ENCODE data around the gene ASTN1.

ASTN1 gene

GRCh38 chr1:177043597-177043996, 120.9 kb downstream of the ASTN1 start:
- no peak overlapping the region for H3K4me3 ChIP-seq (ENCODE audit: low read depth, low read length)
- TF ChIP-seq CTCF (IDR thresholded peaks at IDR 0.05; ENCODE audit: low read depth, low read length, missing control alignments) = no peak
- DNase-seq (ENCODE audit: low read depth) = no peak
- in situ Hi-C loops (cut with HindIII; ENCODE audit: low sequenced_read_pairs) = no loop called here

GRCh38 chr1:177035586-177035985, 128.9 kb downstream of the ASTN1 start:
- in situ Hi-C loops (cut with HindIII; ENCODE audit: low sequenced_read_pairs) = no loop called here
- no peak for DNase-seq (ENCODE audit: low read depth)
- H3K4me3 ChIP-seq (ENCODE audit: low read depth, low read length) = no peak overlapping the region
- no peak for TF ChIP-seq CTCF (IDR thresholded peaks at IDR 0.05; ENCODE audit: low read depth, low read length, missing control alignments)

GRCh38 chr1:177033628-177034027, 130.9 kb downstream of the ASTN1 start:
- TF ChIP-seq CTCF (IDR thresholded peaks at IDR 0.05; ENCODE audit: low read depth, low read length, missing control alignments) = no peak
- in situ Hi-C loops (cut with HindIII; ENCODE audit: low sequenced_read_pairs) = no loop called here
- DNase-seq (ENCODE audit: low read depth) = no peak
- H3K4me3 ChIP-seq (ENCODE audit: low read depth, low read length) = no peak overlapping the region

DNA sequence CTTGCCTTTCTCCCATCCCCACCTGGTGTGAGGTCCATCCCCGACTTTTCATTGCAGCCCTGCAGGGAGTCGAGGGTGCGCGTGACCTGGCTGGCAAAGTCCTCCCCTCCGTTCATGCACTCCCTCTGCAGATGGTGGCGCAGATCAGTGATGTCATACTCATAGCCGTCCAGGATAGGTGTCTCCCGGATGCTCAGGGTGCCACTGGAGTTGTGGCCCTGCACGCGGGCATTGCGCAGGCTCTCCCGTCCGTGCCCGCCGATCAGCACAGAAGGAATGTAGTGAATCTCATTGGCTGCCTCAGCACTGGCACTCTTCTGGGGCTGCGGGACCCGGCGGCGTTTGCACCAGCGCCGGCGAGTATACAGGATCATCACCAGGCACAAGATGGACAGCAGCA, 132.1 kb downstream of the ASTN1 start:
- TF ChIP-seq CTCF (IDR thresholded peaks at IDR 0.05; ENCODE audit: low read depth, low read length, missing control alignments) = no peak
- no peak overlapping the region for H3K4me3 ChIP-seq (ENCODE audit: low read depth, low read length)
- in situ Hi-C loops (cut with HindIII; ENCODE audit: low sequenced_read_pairs) = no loop called here
- DNase-seq (ENCODE audit: low read depth) = no peak

DNA sequence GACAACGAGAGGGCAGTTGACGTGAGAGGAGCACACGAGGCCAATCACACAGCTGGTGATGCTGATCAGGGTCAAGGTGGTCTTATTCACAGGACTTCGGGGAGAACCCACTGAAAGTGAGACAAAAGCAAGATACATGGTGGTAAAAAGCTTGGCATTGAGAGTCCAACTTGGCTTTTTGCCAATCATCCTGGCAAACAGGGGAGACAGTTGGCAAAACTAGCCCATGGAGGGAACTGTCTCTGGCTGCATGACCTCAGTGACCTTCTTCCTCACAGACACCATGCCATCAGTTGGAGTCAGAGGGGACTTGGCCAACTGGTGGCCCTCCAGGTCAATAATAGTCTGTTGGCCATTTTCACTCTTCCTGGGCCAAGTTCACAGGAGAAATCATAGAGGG, 139.9 kb downstream of the ASTN1 start:
- no peak for TF ChIP-seq CTCF (IDR thresholded peaks at IDR 0.05; ENCODE audit: low read depth, low read length, missing control alignments)
- no peak for DNase-seq (ENCODE audit: low read depth)
- H3K4me3 ChIP-seq (ENCODE audit: low read depth, low read length) = no peak overlapping the region
- in situ Hi-C loops (cut with HindIII; ENCODE audit: low sequenced_read_pairs) = no loop called here

- in situ Hi-C loops (cut with HindIII; ENCODE audit: low sequenced_read_pairs) = no loop called here
- H3K4me3 ChIP-seq (ENCODE audit: low read depth, low read length) = no peak overlapping the region
- no peak for TF ChIP-seq CTCF (IDR thresholded peaks at IDR 0.05; ENCODE audit: low read depth, low read length, missing control alignments)
- DNase-seq (ENCODE audit: low read depth) = no peak
These were observed 140.8 kb downstream of the ASTN1 start for GRCh38 chr1:177023726-177024125.

GRCh38 chr1:177023249-177023648, 141.3 kb downstream of the ASTN1 start:
- in situ Hi-C loops (cut with HindIII; ENCODE audit: low sequenced_read_pairs) = no loop called here
- no peak overlapping the region for H3K4me3 ChIP-seq (ENCODE audit: low read depth, low read length)
- no peak for TF ChIP-seq CTCF (IDR thresholded peaks at IDR 0.05; ENCODE audit: low read depth, low read length, missing control alignments)
- DNase-seq (ENCODE audit: low read depth) = no peak

Data from astrocyte of the cerebellum (primary cell).